DOHH2 (cell line): ENCODE results near the gene CHD6.

ENCODE experiments used
- H3F3A ChIP-seq: fragments of 200-600 bp; sonication (generic), shearing (Covaris generic); 2 replicates; pipeline ENCODE4 v1.6.0; 2016; ENCODE audit warnings: antibody characterized with exemption, mild to moderate bottlenecking; ENCODE audit not compliant: control insufficient read depth, insufficient read depth
- H3K27ac ChIP-seq: fragments of 200-600 bp; sonication (generic); 2 replicates; pipeline ENCODE4 v1.5.1; 2014; ENCODE audit warnings: low read depth, mild to moderate bottlenecking, low read length, moderate library complexity
- H3K27me3 ChIP-seq: fragments of 200-600 bp; sonication (generic); 2 replicates; pipeline ENCODE4 v1.6.1; 2014; ENCODE audit warnings: mild to moderate bottlenecking, low read length, mixed read lengths; ENCODE audit not compliant: control insufficient read depth
- H3K36me3 ChIP-seq: fragments of 200-600 bp; sonication (generic); 2 replicates; pipeline ENCODE4 v1.6.1; 2014; ENCODE audit warnings: mild to moderate bottlenecking, low read length, moderate library complexity, mixed read lengths; ENCODE audit not compliant: control insufficient read depth
- H3K4me1 ChIP-seq: fragments of 200-600 bp; sonication (generic); 2 replicates; pipeline ENCODE4 v1.6.1; 2014; ENCODE audit warnings: mild to moderate bottlenecking, low read length, mixed read lengths; ENCODE audit not compliant: control insufficient read depth
- H3K4me2 ChIP-seq: fragments of 200-600 bp; sonication (generic); 2 replicates; pipeline ENCODE4 v1.6.0; 2014; ENCODE audit warnings: mild to moderate bottlenecking, low read length, moderate library complexity
- H3K4me3 ChIP-seq: fragments of 200-600 bp; sonication (generic); 2 replicates; pipeline ENCODE4 v1.5.1; 2014; ENCODE audit warnings: mild to moderate bottlenecking, low read length, mixed read lengths
- H3K79me2 ChIP-seq: fragments of 200-600 bp; sonication (generic); 2 replicates; pipeline ENCODE4 v1.6.1; 2014; ENCODE audit warnings: mild to moderate bottlenecking, low read length, mixed read lengths; ENCODE audit not compliant: control insufficient read depth
- H3K9me2 ChIP-seq: fragments of 200-600 bp; sonication (generic); replicated peaks from 2 replicates; pipeline ENCODE4 v1.6.1; 2014; ENCODE audit warnings: mild to moderate bottlenecking, low read length, mixed read lengths; ENCODE audit not compliant: control insufficient read depth
- H3K9me3 ChIP-seq: fragments of 200-600 bp; sonication (generic); 2 replicates; pipeline ENCODE4 v1.6.1; 2014; ENCODE audit warnings: antibody characterized with exemption, low read length, mixed read lengths; ENCODE audit not compliant: control insufficient read depth, insufficient read depth
- H4K20me1 ChIP-seq: fragments of 200-600 bp; sonication (generic); 2 replicates; pipeline ENCODE4 v1.6.0; 2014; ENCODE audit warnings: low read depth, mild to moderate bottlenecking, antibody characterized with exemption, low read length, moderate library complexity; ENCODE audit not compliant: control insufficient read depth, insufficient read depth
- EZH2phosphoT487 ChIP-seq: fragments of 200-600 bp; sonication (generic); IDR thresholded peaks from 2 replicates; pipeline ENCODE4 v1.6.1; 2017; ENCODE audit warnings: borderline replicate concordance, mild to moderate bottlenecking, antibody characterized with exemption, low read length, moderate library complexity, mixed read lengths
- TF ChIP-seq, protein P1 (sequence below): fragments of 200-600 bp; sonication (generic); IDR thresholded peaks from one replicate; pipeline ENCODE4 v1.5.1; 2014; ENCODE audit warnings: antibody characterized with exemption, mild to moderate bottlenecking, low read depth, low read length; ENCODE audit not compliant: poor library complexity, severe bottlenecking

CHD6 gene

GRCh38 chr20:41615110-41615509, 3.1 kb downstream of the CHD6 start:
- H3F3A ChIP-seq: no peaks in the 10 kb centered on the region
- H3K79me2 ChIP-seq: peaks cover 70% of the 10 kb centered on the region
- TF ChIP-seq, protein P1, sequence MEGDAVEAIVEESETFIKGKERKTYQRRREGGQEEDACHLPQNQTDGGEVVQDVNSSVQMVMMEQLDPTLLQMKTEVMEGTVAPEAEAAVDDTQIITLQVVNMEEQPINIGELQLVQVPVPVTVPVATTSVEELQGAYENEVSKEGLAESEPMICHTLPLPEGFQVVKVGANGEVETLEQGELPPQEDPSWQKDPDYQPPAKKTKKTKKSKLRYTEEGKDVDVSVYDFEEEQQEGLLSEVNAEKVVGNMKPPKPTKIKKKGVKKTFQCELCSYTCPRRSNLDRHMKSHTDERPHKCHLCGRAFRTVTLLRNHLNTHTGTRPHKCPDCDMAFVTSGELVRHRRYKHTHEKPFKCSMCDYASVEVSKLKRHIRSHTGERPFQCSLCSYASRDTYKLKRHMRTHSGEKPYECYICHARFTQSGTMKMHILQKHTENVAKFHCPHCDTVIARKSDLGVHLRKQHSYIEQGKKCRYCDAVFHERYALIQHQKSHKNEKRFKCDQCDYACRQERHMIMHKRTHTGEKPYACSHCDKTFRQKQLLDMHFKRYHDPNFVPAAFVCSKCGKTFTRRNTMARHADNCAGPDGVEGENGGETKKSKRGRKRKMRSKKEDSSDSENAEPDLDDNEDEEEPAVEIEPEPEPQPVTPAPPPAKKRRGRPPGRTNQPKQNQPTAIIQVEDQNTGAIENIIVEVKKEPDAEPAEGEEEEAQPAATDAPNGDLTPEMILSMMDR: no peak
- TF ChIP-seq EZH2phosphoT487: no peak
- H3K9me2 ChIP-seq: no peaks in the 10 kb centered on the region
- no peaks in the 10 kb centered on the region for H3K9me3 ChIP-seq
- peaks cover 30% of the 10 kb centered on the region for H3K4me1 ChIP-seq
- no peak overlapping the region for H3K4me3 ChIP-seq
- peaks cover 4% of the 10 kb centered on the region for H4K20me1 ChIP-seq
- H3K4me2 ChIP-seq: no peak overlapping the region
- H3K27me3 ChIP-seq: peaks cover 9% of the 10 kb centered on the region; the same call in 1 of the 2 replicates
- no peaks in the 10 kb centered on the region for H3K36me3 ChIP-seq
- H3K27ac ChIP-seq: no peak overlapping the region

- peaks cover 4% of the 10 kb centered on the region for H4K20me1 ChIP-seq
- TF ChIP-seq, protein P1: no peak
- TF ChIP-seq EZH2phosphoT487: no peak
- H3F3A ChIP-seq: no peaks in the 10 kb centered on the region
- H3K27me3 ChIP-seq: no peaks in the 10 kb centered on the region
- peaks cover 25% of the 10 kb centered on the region for H3K4me1 ChIP-seq
- H3K79me2 ChIP-seq: peaks cover 88% of the 10 kb centered on the region
- no peaks in the 10 kb centered on the region for H3K9me2 ChIP-seq
- H3K9me3 ChIP-seq: no peaks in the 10 kb centered on the region
- no peak overlapping the region for H3K4me3 ChIP-seq
- H3K36me3 ChIP-seq: no peaks in the 10 kb centered on the region
- no peak overlapping the region for H3K27ac ChIP-seq
- H3K4me2 ChIP-seq: no peak overlapping the region
These were observed 4.9 kb downstream of the CHD6 start for GRCh38 chr20:41613321-41613720.

GRCh38 chr20:41609474-41609873, 8.7 kb downstream of the CHD6 start:
- no peaks in the 10 kb centered on the region for H3K27me3 ChIP-seq
- H4K20me1 ChIP-seq: no peaks in the 10 kb centered on the region; the same call in 1 of the 2 replicates
- H3K27ac ChIP-seq: no peak overlapping the region
- H3K4me1 ChIP-seq: peaks cover under 1% of the 10 kb centered on the region; the same call in 1 of the 2 replicates
- H3K4me2 ChIP-seq: no peak overlapping the region
- no peaks in the 10 kb centered on the region for H3K9me2 ChIP-seq
- no peak overlapping the region for H3K4me3 ChIP-seq
- peaks cover 92% of the 10 kb centered on the region for H3K79me2 ChIP-seq
- no peaks in the 10 kb centered on the region for H3K9me3 ChIP-seq
- no peaks in the 10 kb centered on the region for H3F3A ChIP-seq
- TF ChIP-seq, protein P1: no peak
- no peak for TF ChIP-seq EZH2phosphoT487
- no peaks in the 10 kb centered on the region for H3K36me3 ChIP-seq

DNA sequence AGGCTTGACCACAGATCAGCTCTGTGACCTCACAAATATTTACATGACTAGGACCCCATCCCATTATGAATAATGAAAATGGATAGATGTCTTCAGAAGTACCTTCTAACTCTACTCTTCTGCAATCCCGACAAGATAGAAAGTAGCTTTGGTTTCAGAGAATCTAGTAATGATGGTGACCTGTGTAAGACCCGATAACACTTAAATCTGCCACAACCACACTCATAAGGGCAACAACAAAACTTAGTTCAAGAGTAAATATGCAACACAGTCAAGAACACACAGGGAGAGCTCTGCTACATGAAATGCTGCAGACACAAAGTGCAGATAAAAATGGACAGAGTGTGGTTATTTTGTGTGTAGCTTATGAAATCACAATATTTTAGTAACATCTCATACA, 9.6 kb downstream of the CHD6 start:
- Histone ChIP-seq H3K9me3 (no peaks in the 10 kb centered on the region), H3K4me2 (no peak overlapping the region), H3K4me3 (no peak overlapping the region), H3K9me2 (no peaks in the 10 kb centered on the region), H3K27me3 (no peaks in the 10 kb centered on the region), H3K4me1 (no peaks in the 10 kb centered on the region), H3K27ac (no peak overlapping the region), H3F3A (no peaks in the 10 kb centered on the region), H3K36me3 (no peaks in the 10 kb centered on the region), H4K20me1 (no peaks in the 10 kb centered on the region; the same call in 1 of the 2 replicates), H3K79me2 (peaks cover 93% of the 10 kb centered on the region)
- TF ChIP-seq EZH2phosphoT487: no peak
- TF ChIP-seq, protein P1: no peak
